ENCODE results near the gene MAB21L4. TPM values are rescaled to one million over a fixed set of nuclear protein-coding genes. Genes with fewer than 3 reads are reported as not detected.

Gene MAB21L4
- total and polyA plus RNA-seq, 2 of the 8 experiments (the other 6 are each of a cell fraction or from before 2014, with no cell fraction given): 0.11 TPM; not detected in 1

GRCh38 chr2:240916571-240917008 is 20.6 kb upstream of the MAB21L4 start (continued):
- TF ChIP-seq CHD7 (IDR thresholded peaks at IDR 0.05; ENCODE audit: insufficient replicate concordance, low read length) (no peak), RFX5 (IDR thresholded peaks at IDR 0.05; ENCODE audit: borderline replicate concordance, low read depth, low read length) (no peak), MAFK (IDR thresholded peaks at IDR 0.05; ENCODE audit: low read depth, low read length) (no peak), TCF12 (IDR thresholded peaks at IDR 0.05; ENCODE audit: low read depth, low read length) (no peak), GTF2F1 (IDR thresholded peaks at IDR 0.05; ENCODE audit: borderline replicate concordance, low read depth, low read length) (no peak), ZNF274 (IDR thresholded peaks at IDR 0.05; ENCODE audit: borderline replicate concordance, extremely low read depth, low read length) (no peak), BRCA1 (IDR thresholded peaks at IDR 0.05; ENCODE audit: low read depth, low read length) (no peak), CHD2 (IDR thresholded peaks at IDR 0.05; ENCODE audit: low read length) (no peak), CEBPB (IDR thresholded peaks at IDR 0.05; ENCODE audit: low read depth, low read length) (no peak), KDM1A (IDR thresholded peaks at IDR 0.05; ENCODE audit: borderline replicate concordance, low read length) (peak; percentile 86; the same call in 1 of the 2 replicates), SRF (IDR thresholded peaks at IDR 0.05; ENCODE audit: low read depth, low read length) (no peak), ASH2L (IDR thresholded peaks at IDR 0.05; ENCODE audit: low read length) (no peak), NRF1 (IDR thresholded peaks at IDR 0.05; ENCODE audit: low read depth, low read length) (no peak)

All from H1 (cell line).